Choroid plexus epithelial cell (primary cell): ENCODE data around the gene PTPN7.

Experiments
- DNase-seq: peaks from one replicate; pipeline ENCODE4 v3.0.0-alpha.2; 2010; ENCODE audit warnings: low read depth
- H3K4me3 ChIP-seq: 2 replicates; pipeline ENCODE4 v1.5.1; 2011; ENCODE audit warnings: low read depth, mild to moderate bottlenecking, control low read depth, low read length, moderate library complexity
- TF ChIP-seq, protein P1 (sequence below): conservative IDR thresholded peaks from 2 replicates; pipeline ENCODE4 v1.5.1; 2011; ENCODE audit warnings: low read depth, mild to moderate bottlenecking, control low read depth, inconsistent platforms, low read length, moderate library complexity

Gene PTPN7

DNA sequence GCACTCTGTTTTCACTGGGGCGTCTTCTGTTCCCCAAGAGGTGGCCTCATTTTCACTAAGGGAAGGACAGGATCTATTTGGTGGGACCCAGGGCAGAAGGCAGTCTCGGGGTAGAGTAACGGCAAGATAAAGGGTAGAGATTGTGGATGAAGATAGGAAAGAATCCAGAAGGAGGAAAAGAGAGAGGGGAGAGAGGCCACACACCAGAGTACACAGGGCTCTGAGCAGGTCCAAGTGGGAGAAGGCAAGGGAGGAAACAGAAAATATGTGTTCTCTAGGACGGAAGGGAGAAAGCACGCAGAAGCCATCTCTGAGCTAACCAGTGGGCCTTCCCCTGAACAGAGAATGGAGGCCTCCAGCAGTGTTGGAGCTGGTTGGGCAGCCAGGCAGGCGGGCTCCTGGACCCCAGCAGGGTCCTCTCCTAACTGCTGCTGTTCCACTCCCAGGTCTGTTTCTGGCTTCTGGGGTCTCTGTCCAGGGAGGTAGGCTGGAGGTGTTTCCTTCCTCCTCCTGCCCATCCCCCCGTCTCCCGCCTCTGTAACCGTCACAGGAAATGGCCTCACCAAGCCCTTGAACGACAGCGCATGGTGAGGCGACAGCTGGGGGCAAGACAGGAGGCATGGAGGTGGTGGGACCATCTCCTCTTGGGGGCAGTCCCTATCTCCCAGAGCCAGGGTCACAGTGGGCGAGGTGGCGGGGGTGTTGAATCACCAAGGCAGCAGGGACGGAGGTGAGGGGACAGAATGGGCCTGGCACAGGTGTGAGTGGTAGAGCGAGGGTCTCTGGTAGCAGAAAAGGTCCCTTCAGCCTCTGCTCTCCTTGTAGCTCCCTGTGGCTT, 649 bp downstream of the PTPN7 start:
- no peak for DNase-seq
- TF ChIP-seq, protein P1, sequence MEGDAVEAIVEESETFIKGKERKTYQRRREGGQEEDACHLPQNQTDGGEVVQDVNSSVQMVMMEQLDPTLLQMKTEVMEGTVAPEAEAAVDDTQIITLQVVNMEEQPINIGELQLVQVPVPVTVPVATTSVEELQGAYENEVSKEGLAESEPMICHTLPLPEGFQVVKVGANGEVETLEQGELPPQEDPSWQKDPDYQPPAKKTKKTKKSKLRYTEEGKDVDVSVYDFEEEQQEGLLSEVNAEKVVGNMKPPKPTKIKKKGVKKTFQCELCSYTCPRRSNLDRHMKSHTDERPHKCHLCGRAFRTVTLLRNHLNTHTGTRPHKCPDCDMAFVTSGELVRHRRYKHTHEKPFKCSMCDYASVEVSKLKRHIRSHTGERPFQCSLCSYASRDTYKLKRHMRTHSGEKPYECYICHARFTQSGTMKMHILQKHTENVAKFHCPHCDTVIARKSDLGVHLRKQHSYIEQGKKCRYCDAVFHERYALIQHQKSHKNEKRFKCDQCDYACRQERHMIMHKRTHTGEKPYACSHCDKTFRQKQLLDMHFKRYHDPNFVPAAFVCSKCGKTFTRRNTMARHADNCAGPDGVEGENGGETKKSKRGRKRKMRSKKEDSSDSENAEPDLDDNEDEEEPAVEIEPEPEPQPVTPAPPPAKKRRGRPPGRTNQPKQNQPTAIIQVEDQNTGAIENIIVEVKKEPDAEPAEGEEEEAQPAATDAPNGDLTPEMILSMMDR = no peak
- H3K4me3 ChIP-seq = no peak overlapping the region

DNA sequence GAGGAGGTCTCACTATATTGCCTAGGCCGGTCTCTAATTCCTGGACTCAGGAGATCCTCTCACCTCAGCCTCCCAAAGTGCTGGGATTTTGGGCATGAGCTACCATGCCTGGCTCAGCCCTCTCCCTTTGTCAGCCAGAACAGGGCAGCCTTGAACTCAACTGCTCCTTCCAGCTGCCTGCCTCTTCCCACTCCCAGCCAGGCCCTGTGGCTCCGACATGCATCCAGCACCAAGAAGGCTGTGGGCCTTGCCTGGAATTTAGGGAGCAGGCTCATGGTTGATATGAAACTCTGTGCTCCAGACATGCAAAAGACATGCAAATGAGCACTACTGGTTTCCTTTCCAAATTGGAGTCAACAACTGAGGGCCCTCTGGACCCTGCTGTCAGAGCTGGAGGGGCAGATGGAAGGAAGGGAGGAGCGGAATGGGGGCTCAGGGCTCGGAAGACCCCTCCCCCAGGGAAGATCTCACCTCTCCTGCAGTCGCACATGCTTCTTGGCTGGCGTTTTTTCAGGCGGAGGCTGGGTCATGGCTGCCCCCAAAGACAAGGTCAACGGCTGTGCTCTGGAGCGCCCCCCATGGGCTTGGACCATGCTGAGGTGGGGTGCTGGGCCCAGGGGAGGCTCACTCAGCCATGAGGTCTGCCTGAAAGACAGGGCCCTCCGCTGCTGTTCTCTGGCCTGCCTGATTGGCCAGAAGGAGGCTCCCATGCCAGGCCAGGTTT, 1.4 kb downstream of the PTPN7 start:
- TF ChIP-seq, protein P1 = no peak
- no peak overlapping the region for H3K4me3 ChIP-seq
- no peak for DNase-seq

DNA sequence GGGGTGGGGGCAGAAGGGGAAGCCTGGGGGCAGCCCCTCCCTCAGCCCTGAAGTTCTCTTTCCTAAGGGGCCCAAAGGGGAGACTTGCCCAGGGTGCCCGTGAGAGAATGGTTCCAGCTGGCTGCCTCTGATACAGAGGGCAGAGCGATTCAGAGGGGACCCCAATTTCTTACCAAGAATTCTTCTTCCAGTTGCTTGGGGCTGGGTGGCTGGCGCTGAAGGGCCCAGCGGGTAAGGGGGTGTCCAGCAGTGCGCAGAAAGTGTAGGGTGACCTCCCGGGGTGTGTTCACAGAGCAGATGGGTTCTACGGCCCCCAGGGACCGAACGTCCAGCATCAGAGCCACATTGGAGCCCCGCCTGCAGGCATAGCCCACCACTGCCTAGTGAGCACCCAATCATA, 2.5 kb downstream of the PTPN7 start:
- no peak overlapping the region for H3K4me3 ChIP-seq
- TF ChIP-seq, protein P1 = no peak
- DNase-seq = no peak

DNA sequence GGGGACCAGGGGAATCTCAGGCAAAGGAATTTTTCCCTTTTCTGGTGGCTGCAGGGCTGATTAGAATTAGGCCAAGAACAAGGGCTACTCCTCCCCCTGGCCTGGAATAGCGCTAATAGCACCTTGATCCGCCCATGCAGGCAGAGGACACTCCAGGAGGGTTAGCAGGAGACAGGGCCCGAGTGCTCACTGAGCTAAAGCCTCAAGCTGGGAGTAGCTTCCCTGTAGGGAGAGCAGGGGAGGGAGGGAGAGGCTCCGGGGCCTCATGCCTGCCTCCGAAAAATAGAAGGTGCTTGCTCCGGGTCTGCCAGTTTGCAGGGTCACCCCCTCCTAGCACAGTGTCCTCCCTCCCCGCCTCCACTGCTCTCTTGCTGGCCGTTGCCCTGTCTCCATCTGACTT, 3.8 kb downstream of the PTPN7 start:
- DNase-seq = no peak
- TF ChIP-seq, protein P1 = no peak

DNA sequence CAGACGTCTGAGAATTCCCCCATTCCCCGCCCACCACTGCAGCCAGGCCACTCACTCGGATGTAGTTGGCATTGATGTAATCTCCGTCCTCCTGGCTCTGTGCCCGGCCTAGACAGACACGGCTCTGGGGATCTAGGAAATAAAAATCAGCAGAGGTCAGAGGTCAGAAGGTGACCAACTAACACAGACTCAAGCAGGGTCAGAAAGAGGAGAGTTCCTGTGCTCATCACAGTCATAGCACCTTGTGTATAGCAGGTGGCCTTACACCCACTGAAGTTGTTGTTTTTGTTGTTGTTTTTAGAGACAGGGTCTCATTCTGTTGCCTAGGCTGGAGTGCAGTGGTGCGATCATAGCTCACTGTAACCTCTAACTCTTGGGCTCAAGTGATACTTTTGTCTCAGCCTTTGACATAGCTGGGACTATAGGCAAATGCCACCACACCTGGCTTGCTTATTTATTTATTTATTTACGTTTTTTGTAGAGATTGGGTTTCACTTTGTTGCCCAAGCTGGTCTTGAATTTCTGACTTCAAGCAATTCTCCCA, 4.9 kb downstream of the PTPN7 start:
- no peak overlapping the region for H3K4me3 ChIP-seq
- DNase-seq = no peak
- TF ChIP-seq, protein P1 = no peak

More for the DNA sequence above, 3.8 kb downstream of the PTPN7 start:
- no peak overlapping the region for H3K4me3 ChIP-seq

DNA sequence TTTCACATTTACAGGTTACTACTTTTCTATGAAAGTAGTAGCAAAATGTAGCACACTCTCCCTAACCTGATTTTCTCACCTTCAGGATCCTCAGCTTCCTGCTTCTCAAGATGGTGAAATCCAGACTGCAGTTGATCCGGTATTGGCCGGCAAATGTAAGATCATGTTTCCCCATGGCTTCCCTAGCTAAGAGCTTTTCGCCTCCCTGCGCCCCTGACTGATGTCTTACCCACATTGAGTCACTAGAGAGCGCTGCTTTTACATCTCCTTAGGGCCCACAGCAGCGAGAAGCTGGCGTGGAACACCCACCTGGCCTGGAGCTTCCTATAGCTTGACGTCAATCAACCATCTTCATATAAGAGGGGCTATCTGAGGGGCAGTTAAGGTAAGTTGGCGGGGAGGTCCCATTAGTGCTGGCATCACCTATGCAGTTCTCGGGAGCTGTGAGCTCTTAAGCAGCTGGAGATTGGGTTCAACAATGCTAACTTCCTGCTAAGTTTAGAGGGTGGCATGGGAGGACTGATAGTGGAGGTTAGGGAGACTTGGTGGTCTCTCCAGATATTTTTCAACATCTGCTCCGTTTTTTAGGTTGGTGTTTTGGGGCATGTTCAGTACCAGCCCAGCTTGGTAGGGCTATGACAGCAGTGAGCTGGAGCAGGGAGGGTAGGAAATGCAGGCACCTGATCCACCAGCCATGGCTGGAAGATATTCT, 5.5 kb downstream of the PTPN7 start:
- H3K4me3 ChIP-seq = no peak overlapping the region
- peak; percentile 94 for DNase-seq
- TF ChIP-seq, protein P1 = peak; percentile 79
